GM18870 (cell line): ENCODE measurements around the gene VDR.

Source experiments
- ATAC-seq: cut with Tn5 transposase; IDR thresholded peaks from one replicate; pipeline ENCODE4 v1.9.1; 2021; ENCODE audit warnings: moderate library complexity; ENCODE audit not compliant: unreplicated experiment

The VDR gene

DNA sequence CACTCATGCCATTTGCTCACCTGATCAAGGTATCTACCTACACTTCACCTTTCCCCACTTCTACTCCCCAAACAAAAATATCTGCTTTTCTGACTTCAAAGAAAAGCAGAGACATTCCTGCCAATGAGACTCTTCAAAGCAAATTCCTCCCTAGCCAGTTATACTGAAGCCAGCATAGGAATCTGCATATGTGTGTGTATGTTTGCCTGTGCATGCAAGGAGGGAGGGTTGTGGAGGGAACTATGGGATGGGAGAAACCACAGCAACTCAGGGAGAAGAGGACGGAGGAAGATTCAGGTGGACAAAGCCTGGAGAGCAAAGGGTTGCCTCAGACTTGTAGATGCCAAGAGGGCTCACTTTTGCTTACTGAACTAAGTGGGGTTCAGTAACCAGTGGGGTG is 26.4 kb upstream of the VDR start:
- no peak for ATAC-seq

DNA sequence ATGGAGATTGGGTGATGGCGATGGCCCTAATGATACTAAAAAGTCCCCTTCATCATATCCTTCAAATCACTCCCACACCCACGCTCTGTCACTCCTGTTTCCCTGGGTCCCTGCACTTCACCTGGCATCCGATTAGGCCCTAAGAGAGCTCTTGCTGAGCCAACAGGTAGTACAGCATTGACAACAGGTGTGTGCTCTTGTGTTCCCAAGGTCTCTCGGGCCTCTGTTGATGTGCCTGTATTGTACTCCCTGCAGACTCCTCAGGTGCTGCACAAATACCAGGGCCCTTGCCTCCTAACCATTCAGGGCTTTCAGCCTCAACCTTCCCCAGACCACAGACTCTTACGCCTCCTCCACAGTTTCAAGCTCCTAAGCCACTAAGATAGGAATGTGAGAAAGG is 25.8 kb upstream of the VDR start:
- ATAC-seq, result no peak

DNA sequence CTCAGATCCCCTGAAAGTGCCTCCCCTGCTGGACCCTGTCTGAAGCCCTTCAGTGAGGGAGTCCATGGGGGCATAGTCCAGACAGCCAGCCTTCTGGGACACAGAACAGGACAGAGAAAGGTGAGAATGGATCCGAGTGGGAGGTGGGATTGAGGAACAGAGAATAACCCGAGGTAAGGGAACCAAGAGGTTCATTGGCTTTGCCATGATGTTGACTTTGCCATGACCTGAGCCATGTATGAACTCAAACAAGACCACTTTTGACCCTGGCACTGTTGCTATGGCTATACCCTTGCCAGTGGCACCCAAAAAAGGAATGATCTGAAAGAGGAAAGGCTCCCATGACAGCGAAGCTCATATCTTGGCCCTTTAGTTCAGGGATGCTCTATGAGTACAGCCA is 22.6 kb upstream of the VDR start:
- ATAC-seq, result no peak

DNA sequence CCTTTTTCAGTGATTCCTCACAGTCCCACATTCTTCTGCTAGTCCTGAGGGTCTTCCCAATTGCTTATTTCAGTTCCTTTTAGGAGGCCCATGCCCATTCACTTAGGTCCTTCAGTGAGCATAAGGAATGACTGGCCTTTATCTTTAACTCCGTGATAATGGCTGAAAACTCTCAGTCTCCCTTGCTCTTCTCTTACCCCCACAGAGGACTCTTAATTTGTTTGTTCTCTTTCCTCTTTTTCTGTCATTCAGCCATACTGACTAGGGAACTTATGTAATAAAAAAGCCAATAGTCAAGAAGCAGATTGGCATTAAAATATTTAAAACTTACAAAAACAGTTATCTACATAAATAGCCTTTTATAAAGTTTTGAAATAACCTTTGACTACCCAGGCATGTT is 17.1 kb upstream of the VDR start:
- ATAC-seq, result no peak

DNA sequence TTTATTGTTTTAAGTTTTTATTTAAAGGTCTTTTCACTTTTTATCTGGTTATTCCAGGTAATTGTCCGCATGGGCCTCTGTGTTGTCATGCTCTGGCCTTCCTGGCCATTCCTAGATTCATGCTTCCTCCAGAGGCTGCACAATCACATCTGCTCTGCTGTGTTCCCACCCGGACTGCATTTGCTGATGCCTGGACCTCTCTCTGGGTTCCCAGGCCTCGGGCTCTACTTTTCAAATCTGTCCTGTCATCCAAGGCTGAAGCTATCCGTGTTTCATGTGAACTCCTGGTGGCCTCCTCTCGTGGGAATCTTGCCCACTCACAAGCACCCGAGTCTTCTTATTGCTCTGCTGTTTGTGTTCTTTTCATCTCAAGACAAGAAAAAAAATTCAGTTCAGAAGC is 16.1 kb upstream of the VDR start:
- ATAC-seq, result no peak

DNA sequence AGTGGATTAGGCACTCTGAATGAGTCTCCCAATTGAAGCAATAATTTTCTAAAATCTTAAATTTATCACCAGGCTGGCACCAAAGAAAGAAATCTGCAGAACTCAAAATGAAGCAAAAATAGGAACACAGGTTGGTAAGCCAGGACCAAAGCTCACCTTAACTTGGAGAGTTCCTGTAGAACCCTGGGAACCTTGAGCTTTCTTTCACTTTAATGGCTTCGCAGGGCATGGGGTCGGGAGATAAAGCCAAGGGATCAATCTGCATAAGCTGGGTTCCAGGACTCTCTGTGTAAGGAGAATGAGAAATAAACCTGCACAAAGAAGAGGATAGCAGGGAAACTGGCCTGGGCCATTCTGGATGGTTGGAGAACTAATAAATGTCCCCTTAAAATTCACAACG is 8.3 kb upstream of the VDR start:
- no peak for ATAC-seq

DNA sequence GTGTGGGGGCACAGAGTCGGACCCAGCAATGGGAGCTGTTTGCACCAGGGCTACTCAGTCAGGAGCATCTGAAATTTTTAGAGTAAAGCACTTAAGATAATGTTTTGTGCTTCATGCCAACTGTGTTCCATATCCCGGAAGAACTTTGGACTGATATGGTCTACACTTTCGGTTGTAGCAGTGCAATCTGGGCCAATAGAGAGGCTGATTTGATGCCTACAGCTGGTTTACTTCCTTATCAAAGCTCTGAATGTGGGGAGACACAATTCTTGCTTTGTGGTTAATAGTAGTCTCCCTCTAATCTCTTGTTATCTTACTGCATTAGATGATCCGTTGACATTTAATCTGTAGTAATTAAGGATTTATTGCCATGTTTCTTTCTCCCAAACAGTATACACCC is 7.8 kb upstream of the VDR start:
- ATAC-seq, result no peak

DNA sequence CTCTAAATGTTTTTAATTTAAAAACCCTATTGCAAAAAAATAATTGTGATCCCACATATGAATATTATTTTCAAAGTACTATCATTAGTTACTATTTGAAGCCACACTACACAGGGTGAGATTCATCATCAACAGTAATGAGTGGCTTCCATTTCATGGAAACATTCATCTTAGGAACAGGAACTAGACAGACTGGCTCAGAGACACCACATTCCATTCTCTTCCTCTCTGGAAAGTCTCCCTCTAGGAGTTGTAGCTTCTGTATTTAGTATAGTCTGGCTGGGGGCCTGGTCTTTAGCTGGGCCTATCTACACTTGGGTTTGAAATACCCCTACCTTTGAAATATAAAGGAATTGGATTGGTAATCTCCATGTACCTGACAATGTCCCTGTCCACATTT is 6.2 kb upstream of the VDR start:
- no peak for ATAC-seq

DNA sequence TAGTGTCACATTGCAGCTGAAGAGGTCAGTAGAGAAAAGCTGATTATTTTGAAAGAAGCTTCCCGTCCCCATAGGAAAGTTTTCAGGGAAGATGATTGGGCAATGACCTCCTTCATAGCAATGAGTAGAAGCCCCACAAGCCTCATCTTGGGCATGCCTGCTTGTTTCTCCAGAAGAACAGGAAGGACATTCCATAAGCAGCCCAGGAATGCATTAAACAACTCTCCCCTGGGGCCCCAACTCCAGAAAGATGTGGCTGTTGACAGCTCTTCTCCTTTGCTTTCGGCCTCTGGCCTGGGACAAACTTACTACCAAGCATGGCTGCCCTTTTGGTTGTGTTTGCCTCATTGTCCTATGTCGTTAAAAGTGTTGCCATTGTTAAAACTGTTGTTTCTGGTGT is 5.7 kb upstream of the VDR start:
- no peak for ATAC-seq

DNA sequence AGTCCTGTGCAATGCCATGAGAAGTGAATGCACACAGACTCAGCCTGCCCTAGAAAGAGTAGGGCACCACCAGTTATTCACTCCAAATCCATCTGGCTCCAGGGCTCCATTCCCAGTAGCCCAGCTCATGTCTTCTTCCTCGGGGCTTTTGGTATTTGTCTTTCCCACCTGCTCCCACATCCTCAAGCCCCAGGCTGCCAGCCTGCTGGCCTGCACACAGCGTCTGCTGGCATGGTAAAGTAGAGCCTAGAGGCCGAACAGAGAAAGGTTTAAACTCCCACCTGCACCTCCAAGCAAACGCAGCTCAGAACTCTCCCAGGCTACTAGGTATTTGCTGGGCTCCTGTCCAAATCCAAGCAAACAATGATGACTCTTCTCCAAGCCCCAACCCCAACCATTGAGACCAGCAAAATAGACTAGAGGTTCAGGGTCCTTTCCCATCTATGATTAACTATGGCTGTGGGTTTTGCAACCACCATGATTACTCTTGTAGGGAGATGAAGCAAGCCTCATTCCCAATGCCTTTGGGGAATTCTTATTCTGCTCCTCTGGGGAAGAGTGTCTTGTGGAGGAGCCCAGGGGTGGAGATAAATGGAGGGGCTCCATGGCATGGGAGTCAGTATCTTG is 5.2 kb upstream of the VDR start:
- ATAC-seq, result no peak

DNA sequence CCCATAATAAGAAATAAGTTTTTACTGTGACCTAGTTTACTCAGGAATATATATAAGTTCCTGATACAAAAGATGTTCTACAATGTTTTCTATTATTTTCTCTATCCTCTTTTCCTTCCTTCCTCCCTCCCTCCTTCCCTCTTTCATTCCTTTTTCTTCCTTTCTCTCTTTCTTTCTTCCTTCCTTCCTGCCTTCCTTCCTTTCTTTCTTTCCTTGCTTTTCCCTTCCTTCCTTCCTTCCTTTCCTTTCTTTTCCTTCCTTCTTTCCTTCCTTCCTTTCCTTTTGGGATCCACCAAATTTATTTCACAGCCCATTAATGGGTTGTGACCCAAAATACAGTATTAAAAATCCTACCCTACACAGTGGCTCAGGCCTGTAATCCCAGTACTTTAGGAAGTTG is 3.9 kb upstream of the VDR start:
- no peak for ATAC-seq

DNA sequence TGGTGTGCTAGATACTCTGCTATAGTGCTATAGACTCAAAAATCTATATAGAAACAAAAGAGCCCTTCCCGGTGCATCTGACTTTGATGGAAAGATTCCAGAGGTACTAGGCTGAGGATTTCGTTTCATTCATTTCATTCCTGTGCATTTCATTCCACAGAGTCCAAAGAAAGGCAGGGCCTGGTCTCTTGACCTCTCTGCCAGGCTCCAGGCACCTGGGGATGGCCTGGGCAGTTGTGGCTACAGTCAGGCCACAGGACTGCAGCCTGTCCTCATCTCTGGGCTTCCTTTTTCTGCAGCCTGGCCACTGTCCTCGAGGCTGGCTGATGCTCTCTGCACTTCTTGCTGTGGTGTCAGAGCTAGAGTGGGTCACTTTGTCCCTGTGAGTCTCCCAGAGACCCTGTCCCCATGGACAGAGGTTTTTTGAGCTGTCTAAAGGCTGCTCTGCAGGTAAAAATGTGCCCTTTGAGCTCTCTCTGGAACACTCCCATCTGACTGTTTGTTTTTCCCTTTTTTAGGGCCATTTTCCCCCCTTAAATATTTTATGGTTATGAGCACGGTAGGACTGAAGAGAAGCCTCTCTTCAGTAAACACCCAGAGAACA is 3.2 kb upstream of the VDR start:
- ATAC-seq, result no peak

DNA sequence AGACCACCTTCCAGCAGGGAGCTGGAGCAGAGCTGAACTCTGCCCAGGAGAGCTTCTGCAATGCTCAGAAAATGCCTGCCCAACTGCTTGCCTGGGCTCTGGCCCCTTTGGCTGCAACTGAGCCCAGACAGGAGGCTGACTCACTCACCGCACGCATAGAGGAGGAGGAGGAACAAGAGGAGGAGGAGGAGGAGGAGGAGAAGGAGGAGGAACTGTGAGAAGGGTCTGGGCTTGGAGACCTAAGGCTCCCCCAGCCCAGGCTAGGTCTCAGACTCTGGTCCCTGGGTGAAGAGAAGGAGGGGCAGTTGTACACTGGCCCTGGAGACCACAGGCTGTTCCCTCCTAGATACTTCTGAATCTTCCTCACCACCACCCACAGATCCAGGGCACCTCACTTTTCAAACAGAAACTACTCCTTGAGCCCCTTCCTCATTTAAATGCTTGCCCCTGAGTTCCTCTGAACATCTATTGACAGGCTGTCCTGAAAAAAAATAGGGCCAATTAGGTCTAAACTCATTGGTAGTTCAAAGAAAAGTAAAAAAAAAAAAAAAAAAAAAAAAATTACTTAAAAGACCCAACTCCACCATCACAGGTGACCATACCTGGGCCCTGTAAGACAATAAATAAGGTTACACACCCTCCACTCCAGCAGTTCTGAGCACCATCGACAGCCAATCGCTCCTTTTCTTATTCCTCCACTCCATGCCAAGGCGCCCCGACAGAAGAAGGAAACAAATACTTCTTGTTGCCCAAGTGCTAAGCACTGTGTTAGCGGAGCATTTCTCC is 674 bp downstream of the VDR start:
- no peak for ATAC-seq

DNA sequence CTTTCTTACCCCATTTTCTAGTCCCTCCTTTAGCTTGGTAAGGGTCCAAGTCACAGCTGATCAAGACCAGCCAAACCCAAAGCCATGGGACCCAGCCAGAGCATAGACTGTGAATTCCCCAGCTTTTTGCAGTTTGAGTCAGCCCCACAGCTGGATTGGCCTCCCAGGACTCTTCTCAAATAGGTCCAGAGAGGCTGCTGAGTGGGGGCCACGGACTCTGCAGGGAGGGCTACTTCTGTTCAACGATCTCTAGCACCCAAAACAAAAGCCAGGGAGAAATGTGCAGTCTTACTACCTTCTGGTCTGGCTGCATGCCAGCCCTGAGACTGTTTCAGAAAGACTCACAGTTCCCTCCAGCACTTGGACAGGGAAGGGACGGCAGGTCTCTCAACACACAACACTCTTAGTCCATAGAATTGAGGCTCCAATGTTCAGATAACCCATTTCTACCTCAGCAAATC is 1.6 kb downstream of the VDR start:
- ATAC-seq, result no peak

DNA sequence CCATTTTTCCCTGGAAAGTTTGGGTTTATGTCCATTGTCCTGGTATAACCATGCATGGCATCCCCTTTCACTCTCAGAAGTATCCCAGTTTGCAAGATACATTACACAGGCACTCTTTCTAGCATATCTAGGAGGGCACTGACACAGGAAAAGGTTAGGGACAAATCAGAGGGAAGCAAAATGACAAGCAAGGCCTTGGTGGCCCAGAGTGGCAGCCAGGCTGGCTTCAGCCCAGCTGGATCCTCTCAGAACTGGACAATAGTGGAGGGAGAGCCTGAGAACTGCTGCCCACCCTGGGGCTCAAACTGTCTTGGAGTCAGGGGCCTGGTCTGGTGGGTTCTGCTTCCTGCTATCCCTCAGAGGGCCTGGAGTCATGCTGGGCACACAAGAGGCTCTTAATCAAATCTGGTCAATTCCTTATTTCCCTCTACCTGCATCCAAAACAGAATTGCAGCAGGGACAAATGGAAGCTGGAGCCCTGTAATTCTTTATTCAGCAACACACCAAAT is 2.6 kb downstream of the VDR start:
- ATAC-seq, result no peak

DNA sequence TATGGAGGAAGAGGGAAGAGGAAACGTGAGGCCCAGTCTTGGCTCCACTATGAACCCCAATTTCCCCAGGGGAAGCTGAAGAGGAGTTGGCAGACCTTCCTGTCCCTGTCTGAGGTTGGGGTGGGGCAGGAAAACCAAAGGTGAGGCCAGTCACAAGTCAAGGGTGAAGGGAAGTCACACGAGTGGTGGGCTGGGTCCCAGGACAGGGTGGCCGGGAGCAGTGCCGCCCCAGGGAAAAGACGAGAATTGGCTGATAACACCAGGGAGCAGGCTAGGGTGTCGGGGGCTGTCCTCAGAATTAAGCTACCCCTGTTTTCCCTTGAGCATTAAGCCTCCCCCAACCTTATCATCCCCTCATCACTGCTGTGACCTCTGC is 3.1 kb downstream of the VDR start:
- ATAC-seq, result no peak

DNA sequence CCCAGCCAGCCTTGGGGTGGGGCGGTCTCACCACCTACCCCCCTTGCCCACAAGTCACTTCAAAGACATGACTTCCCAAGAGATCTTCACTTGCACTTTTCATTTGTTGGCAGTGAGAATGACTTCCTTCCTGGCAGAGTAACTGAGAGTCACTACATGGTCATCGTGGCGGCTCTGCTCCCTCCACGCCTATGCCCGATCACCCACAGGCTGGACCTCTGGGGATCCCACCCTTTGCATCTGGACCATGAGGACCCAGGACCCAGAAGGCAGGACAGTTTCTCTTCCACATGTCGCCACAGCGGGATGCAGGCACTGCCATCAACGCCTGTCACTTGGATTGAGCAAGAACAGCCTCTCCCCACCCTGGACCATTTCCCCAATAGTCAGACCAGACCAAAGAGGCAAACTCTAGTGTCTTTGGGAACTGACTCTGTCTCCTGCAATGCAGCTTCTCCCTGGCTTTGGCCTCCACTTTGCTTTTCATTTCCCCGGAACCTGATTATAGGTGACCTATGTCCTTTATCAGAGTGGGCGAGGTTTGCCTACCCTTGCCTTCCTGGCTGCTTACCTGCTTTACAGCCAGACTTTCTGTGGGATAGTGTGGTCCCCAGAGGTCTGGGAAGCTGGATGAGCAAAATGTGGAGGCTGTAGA is 3.6 kb downstream of the VDR start:
- ATAC-seq, result no peak

DNA sequence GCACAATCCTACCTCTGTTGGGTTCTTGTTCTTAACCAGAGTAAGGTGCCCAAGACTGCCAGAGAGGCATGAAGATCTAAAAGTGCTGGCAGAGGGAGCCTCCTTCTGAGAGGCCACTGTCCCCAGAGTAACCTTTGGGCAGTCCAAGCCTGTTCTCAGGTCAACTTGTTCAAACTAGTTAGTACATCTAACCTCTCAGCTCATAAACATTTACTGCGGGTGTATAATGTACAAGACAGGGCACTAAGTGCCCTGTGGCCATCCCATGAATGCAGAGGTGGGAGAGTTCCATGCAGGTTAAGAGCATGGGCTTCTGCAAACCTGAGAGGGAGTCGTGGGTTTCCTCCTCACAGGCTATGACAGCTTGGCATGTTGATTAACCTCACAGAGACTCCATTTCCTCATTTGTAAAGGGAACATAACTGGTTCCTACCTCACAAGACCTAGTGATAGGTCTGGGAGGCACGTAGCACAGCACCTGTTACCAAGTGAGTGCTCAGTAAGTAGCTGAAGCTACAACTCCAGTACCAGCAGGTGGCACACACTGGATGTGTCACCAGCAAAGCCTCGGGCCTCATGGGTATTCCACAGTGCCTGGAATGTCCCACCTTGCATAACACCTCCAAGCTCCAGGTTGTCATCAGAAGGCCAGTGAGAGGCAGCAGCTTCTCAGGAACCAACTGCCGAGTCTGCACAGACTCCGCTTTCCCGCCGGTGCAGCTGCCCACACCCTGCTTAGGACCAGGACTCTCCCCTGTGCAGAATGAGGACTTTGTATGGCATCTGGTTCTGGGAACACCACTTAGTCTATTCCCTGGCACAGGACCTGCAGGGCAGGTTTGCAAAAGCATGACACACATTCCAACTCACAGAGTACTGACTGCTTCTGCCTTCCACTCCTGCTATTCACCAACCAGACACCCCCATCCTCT is 4.4 kb downstream of the VDR start:
- no peak for ATAC-seq

DNA sequence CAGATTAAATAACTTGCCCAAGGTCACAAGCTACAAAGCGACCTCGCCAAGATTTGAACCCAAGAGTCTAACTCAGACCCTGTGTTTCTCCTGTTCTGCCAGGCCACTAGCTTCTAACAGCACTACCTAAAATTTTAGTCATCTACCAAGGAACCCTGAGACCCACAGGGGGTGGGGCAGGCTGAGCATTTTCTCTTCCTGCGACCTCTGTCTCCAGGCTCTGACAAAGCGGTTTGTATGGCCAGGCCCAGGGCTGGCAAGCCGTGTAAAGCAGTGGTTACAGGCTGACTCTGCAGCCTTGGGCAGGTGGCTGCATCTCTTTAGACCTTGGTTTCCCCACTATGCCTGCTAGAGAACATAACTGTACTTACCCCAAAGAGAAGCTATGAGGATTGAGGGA is 5.3 kb downstream of the VDR start:
- no peak for ATAC-seq

DNA sequence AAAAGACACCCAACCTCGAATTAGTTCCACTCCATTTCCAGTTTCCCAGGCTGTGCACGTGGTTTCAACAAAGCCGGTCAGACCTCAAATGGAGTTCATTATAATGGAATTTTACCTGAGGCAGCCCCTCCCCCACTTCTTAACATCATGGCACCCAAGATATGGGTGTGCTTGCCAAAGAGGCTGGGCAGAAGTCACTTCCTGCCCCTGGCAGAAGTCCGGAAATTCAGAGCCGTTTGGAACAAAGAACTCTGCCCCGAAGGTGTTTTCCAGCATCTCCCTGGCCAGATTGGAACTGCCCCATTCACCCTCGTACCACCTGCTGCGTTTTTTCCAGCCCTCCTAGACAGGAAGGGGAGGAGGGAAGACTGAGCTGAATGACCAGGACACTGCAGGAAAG is 8.2 kb downstream of the VDR start:
- no peak for ATAC-seq

DNA sequence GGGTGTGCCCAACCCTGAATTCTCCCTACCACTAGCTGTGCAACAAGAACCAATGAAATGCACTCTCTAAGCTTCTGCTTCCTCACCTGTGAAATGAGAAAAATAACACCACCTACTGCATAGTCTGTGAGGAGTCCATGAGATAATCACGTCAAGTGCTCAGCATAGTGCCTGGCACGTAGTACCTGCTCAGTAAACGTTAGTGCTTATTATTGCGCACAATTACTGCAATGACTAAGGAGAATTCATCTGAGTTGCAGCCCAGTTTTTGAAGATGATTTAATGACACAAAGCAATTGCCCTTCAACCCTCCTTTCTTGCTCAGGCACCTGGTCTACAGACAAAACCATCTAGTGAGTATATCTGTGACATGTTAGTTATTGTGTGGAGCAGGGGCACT is 8.8 kb downstream of the VDR start:
- no peak for ATAC-seq
